ENCODE results near the gene TMEM89.

- TF ChIP-seq EZH2 (IDR thresholded peaks at IDR 0.05; ENCODE audit: borderline replicate concordance, insufficient read depth, low read depth, low read length, poor library complexity, severe bottlenecking), result no peak
- TF ChIP-seq, protein P1, sequence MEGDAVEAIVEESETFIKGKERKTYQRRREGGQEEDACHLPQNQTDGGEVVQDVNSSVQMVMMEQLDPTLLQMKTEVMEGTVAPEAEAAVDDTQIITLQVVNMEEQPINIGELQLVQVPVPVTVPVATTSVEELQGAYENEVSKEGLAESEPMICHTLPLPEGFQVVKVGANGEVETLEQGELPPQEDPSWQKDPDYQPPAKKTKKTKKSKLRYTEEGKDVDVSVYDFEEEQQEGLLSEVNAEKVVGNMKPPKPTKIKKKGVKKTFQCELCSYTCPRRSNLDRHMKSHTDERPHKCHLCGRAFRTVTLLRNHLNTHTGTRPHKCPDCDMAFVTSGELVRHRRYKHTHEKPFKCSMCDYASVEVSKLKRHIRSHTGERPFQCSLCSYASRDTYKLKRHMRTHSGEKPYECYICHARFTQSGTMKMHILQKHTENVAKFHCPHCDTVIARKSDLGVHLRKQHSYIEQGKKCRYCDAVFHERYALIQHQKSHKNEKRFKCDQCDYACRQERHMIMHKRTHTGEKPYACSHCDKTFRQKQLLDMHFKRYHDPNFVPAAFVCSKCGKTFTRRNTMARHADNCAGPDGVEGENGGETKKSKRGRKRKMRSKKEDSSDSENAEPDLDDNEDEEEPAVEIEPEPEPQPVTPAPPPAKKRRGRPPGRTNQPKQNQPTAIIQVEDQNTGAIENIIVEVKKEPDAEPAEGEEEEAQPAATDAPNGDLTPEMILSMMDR (IDR thresholded peaks at IDR 0.05), result no peak
Observed at GRCh38 chr3:48621461-48621869, at the start of gene TMEM89.
